ACC112 (cell line): ENCODE measurements around the gene TMCO4.

Source experiments
- H2AFZ ChIP-seq: fragments of 200-600 bp; sonication (generic); one replicate; pipeline ENCODE4 v1.6.0; 2017; ENCODE audit warnings: antibody characterized with exemption, low read length; ENCODE audit not compliant: unreplicated experiment
- H3K27ac ChIP-seq: fragments of 200-600 bp; sonication (generic); 2 replicates; pipeline ENCODE4 v1.5.1; 2014; ENCODE audit warnings: low read depth, mild to moderate bottlenecking, antibody characterized with exemption, low read length, moderate library complexity
- H3K27me3 ChIP-seq: fragments of 200-600 bp; sonication (generic); 2 replicates; pipeline ENCODE4 v1.6.1; 2014; ENCODE audit warnings: mild to moderate bottlenecking, antibody characterized with exemption, low read length, moderate library complexity, mixed read lengths; ENCODE audit not compliant: insufficient read depth
- H3K36me3 ChIP-seq: fragments of 200-600 bp; sonication (generic); 2 replicates; pipeline ENCODE4 v1.6.1; 2016; ENCODE audit warnings: mild to moderate bottlenecking, antibody characterized with exemption, low read length, moderate library complexity, mixed read lengths; ENCODE audit not compliant: insufficient read depth
- H3K4me1 ChIP-seq: fragments of 200-600 bp; sonication (generic); one replicate; pipeline ENCODE4 v1.6.1; 2016; ENCODE audit warnings: low read length, mixed read lengths; ENCODE audit not compliant: insufficient read depth, unreplicated experiment, control insufficient read depth
- H3K4me3 ChIP-seq: fragments of 200-600 bp; sonication (generic); 2 replicates; pipeline ENCODE4 v1.5.1; 2014; ENCODE audit warnings: mild to moderate bottlenecking, low read depth, low read length
- H3K79me2 ChIP-seq: fragments of 200-600 bp; sonication (generic); one replicate; pipeline ENCODE4 v1.6.0; 2016; ENCODE audit warnings: low read length; ENCODE audit not compliant: control insufficient read depth, unreplicated experiment, insufficient read depth

The TMCO4 gene

GRCh38 chr1:19685994-19686393 lies 113.7 kb downstream of the TMCO4 start:
- no peak overlapping the region for H3K4me3 ChIP-seq
- H3K36me3 ChIP-seq, result peaks cover 9% of the 10 kb centered on the region; the same call in 1 of the 2 replicates
- no peaks in the 10 kb centered on the region for H3K27me3 ChIP-seq
- no peaks in the 10 kb centered on the region for H3K79me2 ChIP-seq
- H3K4me1 ChIP-seq, result peaks cover 14% of the 10 kb centered on the region
- H3K27ac ChIP-seq, result no peak overlapping the region
- H2AFZ ChIP-seq, result no peak overlapping the region

- no peaks in the 10 kb centered on the region; the same call in 1 of the 2 replicates for H3K36me3 ChIP-seq
- H3K27me3 ChIP-seq, result no peaks in the 10 kb centered on the region
- no peak overlapping the region for H2AFZ ChIP-seq
- H3K79me2 ChIP-seq, result no peaks in the 10 kb centered on the region
- H3K27ac ChIP-seq, result no peak overlapping the region
- no peak overlapping the region for H3K4me3 ChIP-seq
- peaks cover 14% of the 10 kb centered on the region for H3K4me1 ChIP-seq
Measured at GRCh38 chr1:19684677-19685076, 115.0 kb downstream of the TMCO4 start.

- no peaks in the 10 kb centered on the region for H3K36me3 ChIP-seq
- no peak overlapping the region for H3K27ac ChIP-seq
- H3K4me3 ChIP-seq, result no peak overlapping the region
- H3K27me3 ChIP-seq, result no peaks in the 10 kb centered on the region
- H3K4me1 ChIP-seq, result peaks cover 14% of the 10 kb centered on the region
- no peaks in the 10 kb centered on the region for H3K79me2 ChIP-seq
- H2AFZ ChIP-seq, result no peak overlapping the region
Measured at GRCh38 chr1:19683351-19683750, 116.4 kb downstream of the TMCO4 start.

GRCh38 chr1:19682901-19683300 lies 116.8 kb downstream of the TMCO4 start:
- Histone ChIP-seq H2AFZ (no peak overlapping the region), H3K27ac (peak overlapping the region; percentile 10; the same call in 1 of the 2 replicates), H3K4me1 (peaks cover 14% of the 10 kb centered on the region), H3K27me3 (no peaks in the 10 kb centered on the region), H3K36me3 (no peaks in the 10 kb centered on the region), H3K4me3 (no peak overlapping the region), H3K79me2 (no peaks in the 10 kb centered on the region)

- H3K36me3 ChIP-seq, result no peaks in the 10 kb centered on the region
- no peaks in the 10 kb centered on the region for H3K27me3 ChIP-seq
- H3K79me2 ChIP-seq, result no peaks in the 10 kb centered on the region
- H3K4me3 ChIP-seq, result no peak overlapping the region
- peaks cover 14% of the 10 kb centered on the region for H3K4me1 ChIP-seq
- peak overlapping the region; percentile 10; the same call in 1 of the 2 replicates for H3K27ac ChIP-seq
- H2AFZ ChIP-seq, result no peak overlapping the region
Measured at GRCh38 chr1:19682257-19682656, 117.5 kb downstream of the TMCO4 start.

- Histone ChIP-seq H3K36me3 (no peaks in the 10 kb centered on the region), H3K4me3 (no peak overlapping the region), H3K27me3 (no peaks in the 10 kb centered on the region; the same call in 1 of the 2 replicates), H3K79me2 (no peaks in the 10 kb centered on the region), H3K4me1 (peaks cover 14% of the 10 kb centered on the region), H2AFZ (no peak overlapping the region), H3K27ac (no peak overlapping the region)
Measured at GRCh38 chr1:19680644-19681043, 119.1 kb downstream of the TMCO4 start.

- peaks cover 14% of the 10 kb centered on the region for H3K4me1 ChIP-seq
- no peak overlapping the region for H2AFZ ChIP-seq
- peaks cover 4% of the 10 kb centered on the region; the same call in 1 of the 2 replicates for H3K27me3 ChIP-seq
- H3K27ac ChIP-seq, result no peak overlapping the region
- no peak overlapping the region for H3K4me3 ChIP-seq
- no peaks in the 10 kb centered on the region for H3K36me3 ChIP-seq
- no peaks in the 10 kb centered on the region for H3K79me2 ChIP-seq
Measured at GRCh38 chr1:19679691-19680090, 120.0 kb downstream of the TMCO4 start.

- H2AFZ ChIP-seq, result no peak overlapping the region
- no peak overlapping the region for H3K27ac ChIP-seq
- peaks cover 6% of the 10 kb centered on the region; the same call in 1 of the 2 replicates for H3K27me3 ChIP-seq
- peaks cover 14% of the 10 kb centered on the region for H3K4me1 ChIP-seq
- H3K79me2 ChIP-seq, result no peaks in the 10 kb centered on the region
- no peak overlapping the region for H3K4me3 ChIP-seq
- no peaks in the 10 kb centered on the region for H3K36me3 ChIP-seq
Measured at GRCh38 chr1:19678931-19679453, 120.7 kb downstream of the TMCO4 start.

GRCh38 chr1:19678493-19678892 lies 121.2 kb downstream of the TMCO4 start:
- H2AFZ ChIP-seq, result no peak overlapping the region
- no peak overlapping the region for H3K27ac ChIP-seq
- H3K79me2 ChIP-seq, result no peaks in the 10 kb centered on the region
- no peak overlapping the region for H3K4me3 ChIP-seq
- peaks cover 14% of the 10 kb centered on the region for H3K4me1 ChIP-seq
- no peaks in the 10 kb centered on the region for H3K36me3 ChIP-seq
- peaks cover 6% of the 10 kb centered on the region; the same call in 1 of the 2 replicates for H3K27me3 ChIP-seq

- Histone ChIP-seq H3K36me3 (no peaks in the 10 kb centered on the region), H3K79me2 (no peaks in the 10 kb centered on the region), H3K4me1 (no peaks in the 10 kb centered on the region), H2AFZ (no peak overlapping the region), H3K27me3 (peaks cover 14% of the 10 kb centered on the region; the same call in 1 of the 2 replicates), H3K27ac (no peak overlapping the region), H3K4me3 (no peak overlapping the region)
Measured at GRCh38 chr1:19676438-19676922, 123.2 kb downstream of the TMCO4 start.

GRCh38 chr1:19675797-19676196 lies 123.9 kb downstream of the TMCO4 start:
- no peak overlapping the region for H2AFZ ChIP-seq
- H3K27me3 ChIP-seq, result peaks cover 14% of the 10 kb centered on the region; the same call in 1 of the 2 replicates
- no peak overlapping the region for H3K27ac ChIP-seq
- no peak overlapping the region for H3K4me3 ChIP-seq
- no peaks in the 10 kb centered on the region for H3K79me2 ChIP-seq
- H3K4me1 ChIP-seq, result no peaks in the 10 kb centered on the region
- H3K36me3 ChIP-seq, result no peaks in the 10 kb centered on the region
